ENCODE results near the gene NUP188.
A peak's percentile ranks its signal among the peaks of the same experiment; 100 is the strongest.
"Not testable (repeated sequence)": the region's sequence is repeated elsewhere in the genome, so short reads cannot be mapped to it uniquely, and the experiment has no call there.

The NUP188 gene

DNA sequence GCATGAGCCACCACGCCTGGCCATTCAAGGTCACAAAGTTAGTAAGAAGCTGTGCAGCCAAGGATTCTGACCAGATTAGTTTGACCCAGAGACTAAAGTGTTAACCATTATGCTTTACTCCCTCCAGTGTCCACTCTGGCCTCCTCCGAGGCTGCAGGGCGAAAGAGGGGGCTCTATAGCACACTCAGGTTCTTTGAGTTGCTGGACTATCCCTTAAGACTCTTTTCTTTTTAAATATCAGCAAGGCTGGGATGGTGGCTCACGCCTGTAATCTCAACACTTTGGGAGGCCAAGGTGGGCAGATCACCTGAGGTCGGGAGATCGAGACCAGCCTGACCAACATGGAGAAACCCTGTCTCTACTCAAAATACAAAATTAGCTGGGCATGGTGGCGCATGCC lies 2.5 kb upstream of the NUP188 start:
- H3K4me1 ChIP-seq (ENCODE audit: insufficient read depth, low read length); H3K4me3 ChIP-seq (ENCODE audit: low read length); H3K27me3 ChIP-seq (ENCODE audit: insufficient read depth, low read length); H3K9me3 ChIP-seq (ENCODE audit: low read length); H2AFZ ChIP-seq (ENCODE audit: low read depth, low read length): not testable (repeated sequence)
- H3K36me3 ChIP-seq (ENCODE audit: insufficient read depth, low read length) = peaks cover 11% of the 10 kb centered on the region

DNA sequence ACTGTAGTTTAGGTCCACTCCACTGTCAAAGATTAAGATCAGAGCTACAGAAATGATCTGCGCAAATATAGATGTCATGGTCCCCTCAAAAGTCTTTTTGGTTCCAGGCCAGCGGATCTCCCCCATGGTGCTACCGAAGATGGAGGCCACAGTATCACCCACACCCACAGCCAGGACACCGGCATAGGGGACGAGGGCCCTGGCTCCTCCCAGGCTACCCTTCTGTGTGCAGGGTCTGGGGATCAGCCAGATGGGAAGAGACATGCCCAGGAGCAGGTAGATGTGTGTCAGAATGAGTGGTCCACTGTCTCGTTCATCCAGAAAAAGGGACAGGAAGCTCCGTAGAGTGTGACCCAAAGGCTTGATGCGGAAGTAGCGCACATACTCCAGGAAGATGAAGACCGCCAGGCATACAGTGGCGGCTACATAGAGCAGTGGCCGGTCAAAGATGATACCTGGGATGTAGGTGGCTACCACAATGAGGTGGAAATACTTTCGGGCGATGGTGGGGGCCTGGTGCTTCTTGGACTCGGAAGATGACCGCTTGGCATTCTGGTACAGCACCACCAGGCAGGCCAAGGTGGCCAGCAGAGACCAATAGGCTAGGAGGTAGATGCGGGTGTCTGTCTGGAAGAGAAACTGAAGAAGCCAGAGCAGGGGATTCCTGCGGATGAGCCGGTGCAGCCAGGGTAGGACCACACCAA lies 1.5 kb upstream of the NUP188 start:
- Histone ChIP-seq H3K36me3 (ENCODE audit: insufficient read depth, low read length) (peaks cover 19% of the 10 kb centered on the region), H3K4me3 (ENCODE audit: low read length) (peak overlapping the region; percentile 89), H3K27me3 (ENCODE audit: insufficient read depth, low read length) (no peaks in the 10 kb centered on the region), H2AFZ (ENCODE audit: low read depth, low read length) (no peak overlapping the region), H3K9me3 (ENCODE audit: low read length) (no peaks in the 10 kb centered on the region), H3K4me1 (ENCODE audit: insufficient read depth, low read length) (peaks cover 9% of the 10 kb centered on the region)

DNA sequence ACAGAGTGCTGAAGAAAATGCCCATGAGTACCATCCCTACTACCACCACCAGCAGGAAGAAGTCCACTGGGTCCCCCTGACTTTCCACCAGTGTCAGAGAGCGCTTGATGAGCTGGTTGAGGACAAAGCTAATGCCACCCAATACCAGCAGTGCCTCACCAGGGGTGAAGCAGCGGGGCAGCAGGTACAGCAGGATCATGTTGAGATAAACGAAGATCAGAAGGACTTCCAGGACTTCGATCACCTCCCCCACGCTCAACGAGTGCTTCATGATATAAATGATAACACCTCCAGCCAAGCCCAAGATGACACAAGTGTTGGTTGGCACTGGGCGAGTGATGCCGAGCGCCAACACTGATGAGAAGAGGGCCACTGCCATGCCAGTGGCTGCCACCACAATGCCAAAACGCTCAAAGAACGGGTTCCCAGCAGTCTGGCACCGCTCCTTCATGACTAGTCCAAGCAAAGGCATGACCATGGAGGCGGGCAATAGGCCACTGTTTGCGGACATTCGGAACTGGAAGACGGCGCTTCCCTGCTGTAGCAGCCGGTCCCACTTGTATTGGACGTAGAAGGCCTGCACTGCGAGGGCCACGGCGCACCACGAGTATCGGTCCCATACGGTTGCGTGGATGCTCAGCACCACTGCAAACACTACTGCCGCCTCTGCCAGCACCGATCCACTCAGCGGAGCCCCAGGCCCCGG lies 775 bp upstream of the NUP188 start:
- H3K4me3 ChIP-seq (ENCODE audit: low read length) = peak overlapping the region; percentile 89
- H3K27me3 ChIP-seq (ENCODE audit: insufficient read depth, low read length) = no peaks in the 10 kb centered on the region
- H3K9me3 ChIP-seq (ENCODE audit: low read length) = no peaks in the 10 kb centered on the region
- no peak overlapping the region for H2AFZ ChIP-seq (ENCODE audit: low read depth, low read length)
- peaks cover 23% of the 10 kb centered on the region for H3K36me3 ChIP-seq (ENCODE audit: insufficient read depth, low read length)
- H3K4me1 ChIP-seq (ENCODE audit: insufficient read depth, low read length) = peaks cover 9% of the 10 kb centered on the region

DNA sequence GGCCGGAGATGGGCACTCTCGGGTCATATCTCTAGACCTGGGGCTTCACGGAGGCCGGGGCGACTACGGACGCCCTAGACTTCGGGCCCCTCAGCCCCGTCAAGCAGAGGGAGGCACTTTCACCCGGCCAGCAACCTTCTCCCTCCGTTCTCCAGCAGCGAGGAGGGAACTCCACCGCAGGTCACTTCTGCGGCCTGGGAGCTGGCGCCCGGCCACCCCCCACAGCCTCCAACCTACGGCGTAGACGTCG lies 297 bp upstream of the NUP188 start:
- Histone ChIP-seq H3K9me3 (ENCODE audit: low read length) (no peaks in the 10 kb centered on the region), H3K4me1 (ENCODE audit: insufficient read depth, low read length) (peaks cover 9% of the 10 kb centered on the region), H3K27me3 (ENCODE audit: insufficient read depth, low read length) (no peaks in the 10 kb centered on the region), H2AFZ (ENCODE audit: low read depth, low read length) (peak overlapping the region; percentile 91), H3K4me3 (ENCODE audit: low read length) (peak overlapping the region; percentile 89), H3K36me3 (ENCODE audit: insufficient read depth, low read length) (peaks cover 27% of the 10 kb centered on the region)

DNA sequence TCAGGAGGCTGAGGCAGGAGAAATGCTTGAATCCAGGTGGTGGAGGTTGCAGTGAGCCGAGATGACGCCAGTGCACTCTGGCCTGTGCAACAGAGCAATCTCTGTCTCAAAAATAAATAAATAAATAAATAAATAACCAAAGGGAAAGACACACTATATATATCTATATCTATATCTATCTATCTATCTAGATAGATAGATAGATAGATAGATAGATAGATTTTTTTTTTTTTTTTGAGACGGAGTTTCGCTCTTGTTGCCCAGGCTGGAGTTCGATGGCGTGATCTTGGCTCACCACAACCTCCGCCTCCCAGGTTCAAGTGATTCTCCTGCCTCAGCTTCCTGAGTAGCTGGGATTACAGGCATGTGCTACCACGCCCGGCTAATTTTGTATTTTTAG lies 13.9 kb downstream of the NUP188 start:
- not testable (repeated sequence) for H3K4me3 ChIP-seq (ENCODE audit: low read length); H3K27me3 ChIP-seq (ENCODE audit: insufficient read depth, low read length); H3K4me1 ChIP-seq (ENCODE audit: insufficient read depth, low read length); H3K9me3 ChIP-seq (ENCODE audit: low read length); H2AFZ ChIP-seq (ENCODE audit: low read depth, low read length)
- H3K36me3 ChIP-seq (ENCODE audit: insufficient read depth, low read length) = peaks cover 65% of the 10 kb centered on the region

DNA sequence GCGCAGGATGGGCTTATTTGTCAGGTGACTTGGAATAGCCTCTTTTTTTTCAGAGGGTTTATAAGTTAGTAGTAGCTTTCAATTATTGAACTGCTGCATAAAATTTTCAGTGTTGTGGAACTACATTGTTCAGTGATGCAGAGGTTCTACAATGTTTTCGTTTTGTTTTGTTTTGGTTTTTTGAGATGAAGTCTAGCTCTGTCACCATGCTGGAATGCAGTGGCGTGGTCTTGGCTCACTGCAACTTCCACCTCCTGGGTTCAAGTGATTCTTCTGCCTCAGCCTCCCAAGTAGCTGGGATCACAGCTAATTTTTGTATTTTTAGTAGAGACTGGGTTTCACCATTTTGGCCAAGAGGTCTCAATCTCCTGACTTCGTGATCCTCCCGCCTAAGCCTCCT lies 22.0 kb downstream of the NUP188 start:
- H3K27me3 ChIP-seq (ENCODE audit: insufficient read depth, low read length) = no peaks in the 10 kb centered on the region
- H2AFZ ChIP-seq (ENCODE audit: low read depth, low read length) = no peak overlapping the region
- H3K36me3 ChIP-seq (ENCODE audit: insufficient read depth, low read length) = peaks cover 54% of the 10 kb centered on the region
- no peaks in the 10 kb centered on the region for H3K9me3 ChIP-seq (ENCODE audit: low read length)
- H3K4me3 ChIP-seq (ENCODE audit: low read length) = no peak overlapping the region
- no peaks in the 10 kb centered on the region for H3K4me1 ChIP-seq (ENCODE audit: insufficient read depth, low read length)

DNA sequence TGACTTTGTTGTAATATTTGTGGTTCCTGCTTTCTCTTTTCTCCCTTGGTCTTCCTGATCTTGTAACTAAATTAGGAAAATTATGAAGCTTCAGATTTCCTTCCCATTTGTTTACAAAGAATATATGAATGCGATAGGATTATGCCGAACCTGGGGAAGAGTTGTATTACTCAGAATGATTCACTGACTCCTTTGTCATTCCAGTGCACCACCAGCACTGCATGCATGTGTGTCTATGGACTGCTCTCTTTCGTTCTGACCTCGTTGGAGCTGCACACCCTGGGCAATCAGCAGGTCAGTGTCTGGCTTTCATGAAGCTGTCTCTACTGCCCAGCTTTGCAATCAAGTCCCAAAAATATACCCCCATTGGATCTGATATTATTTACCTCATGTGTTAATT lies 25.5 kb downstream of the NUP188 start:
- Histone ChIP-seq H3K4me3 (ENCODE audit: low read length) (no peak overlapping the region), H3K36me3 (ENCODE audit: insufficient read depth, low read length) (peaks cover 75% of the 10 kb centered on the region), H3K27me3 (ENCODE audit: insufficient read depth, low read length) (no peaks in the 10 kb centered on the region), H3K9me3 (ENCODE audit: low read length) (no peaks in the 10 kb centered on the region), H2AFZ (ENCODE audit: low read depth, low read length) (no peak overlapping the region), H3K4me1 (ENCODE audit: insufficient read depth, low read length) (no peaks in the 10 kb centered on the region)

DNA sequence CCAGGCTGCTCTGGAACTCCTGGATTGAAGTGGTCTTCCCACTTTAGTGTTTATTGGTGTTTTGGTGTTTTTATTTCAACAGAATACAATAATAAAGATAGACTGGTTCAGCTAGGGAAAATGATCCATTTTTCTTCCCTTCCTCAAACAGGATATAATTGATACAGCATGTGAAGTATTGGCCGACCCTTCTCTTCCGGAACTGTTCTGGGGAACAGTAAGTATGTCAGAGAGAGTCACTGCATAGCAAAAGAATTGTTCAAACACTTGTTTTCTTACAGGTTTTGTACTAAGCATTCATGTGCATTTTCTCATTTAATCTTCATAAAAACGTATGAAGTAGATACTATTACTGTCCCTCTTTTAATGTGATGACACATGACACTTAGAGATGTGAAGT lies 31.6 kb downstream of the NUP188 start:
- Histone ChIP-seq H3K27me3 (ENCODE audit: insufficient read depth, low read length) (no peaks in the 10 kb centered on the region), H3K36me3 (ENCODE audit: insufficient read depth, low read length) (peaks cover 80% of the 10 kb centered on the region), H3K9me3 (ENCODE audit: low read length) (no peaks in the 10 kb centered on the region), H2AFZ (ENCODE audit: low read depth, low read length) (no peak overlapping the region), H3K4me1 (ENCODE audit: insufficient read depth, low read length) (no peaks in the 10 kb centered on the region), H3K4me3 (ENCODE audit: low read length) (no peak overlapping the region)

DNA sequence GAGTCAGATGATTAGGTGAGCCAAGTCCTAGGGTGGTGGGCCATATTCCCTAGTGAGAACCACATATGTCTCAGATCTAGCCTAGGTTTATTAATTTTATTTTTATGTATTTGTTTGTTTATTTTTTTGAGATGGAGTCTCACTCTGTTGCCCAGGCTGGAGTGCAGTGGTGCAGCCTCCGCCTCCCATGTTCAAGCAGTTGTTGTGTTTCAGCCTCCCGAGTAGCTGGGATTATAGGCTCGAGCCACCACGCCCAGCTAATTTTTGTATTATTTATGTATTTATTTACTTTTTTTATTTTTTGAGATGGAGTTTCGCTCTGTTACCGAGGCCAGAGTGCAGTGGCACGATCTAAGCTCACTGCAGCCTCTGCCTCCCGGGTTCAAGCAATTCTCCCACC lies 36.0 kb downstream of the NUP188 start:
- no peaks in the 10 kb centered on the region for H3K4me1 ChIP-seq (ENCODE audit: insufficient read depth, low read length)
- H2AFZ ChIP-seq (ENCODE audit: low read depth, low read length) = no peak overlapping the region
- no peaks in the 10 kb centered on the region for H3K9me3 ChIP-seq (ENCODE audit: low read length)
- H3K27me3 ChIP-seq (ENCODE audit: insufficient read depth, low read length) = no peaks in the 10 kb centered on the region
- no peak overlapping the region for H3K4me3 ChIP-seq (ENCODE audit: low read length)
- peaks cover 87% of the 10 kb centered on the region for H3K36me3 ChIP-seq (ENCODE audit: insufficient read depth, low read length)

DNA sequence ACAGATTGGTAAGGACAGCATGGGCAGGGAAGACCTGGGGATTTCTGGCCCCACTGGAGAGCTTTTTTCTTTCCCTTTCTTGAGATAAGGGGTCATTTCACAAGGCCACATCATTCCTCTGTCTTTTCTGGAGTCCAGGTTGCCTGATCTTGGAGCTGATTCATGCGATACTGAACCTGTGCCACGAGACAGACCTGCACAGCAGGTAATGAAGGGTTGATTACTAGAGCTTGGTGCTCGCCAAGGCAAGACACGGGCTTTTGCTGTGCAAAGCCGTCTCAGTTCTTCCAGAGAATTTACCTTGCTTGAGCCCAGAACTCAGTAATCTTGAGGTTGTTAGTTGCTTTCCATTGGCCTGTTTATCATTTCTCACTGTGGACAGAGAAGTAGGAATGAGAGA lies 39.2 kb downstream of the NUP188 start:
- H3K36me3 ChIP-seq (ENCODE audit: insufficient read depth, low read length) = peaks cover 73% of the 10 kb centered on the region
- no peaks in the 10 kb centered on the region for H3K9me3 ChIP-seq (ENCODE audit: low read length)
- H3K4me3 ChIP-seq (ENCODE audit: low read length) = no peak overlapping the region
- H3K27me3 ChIP-seq (ENCODE audit: insufficient read depth, low read length) = no peaks in the 10 kb centered on the region
- no peaks in the 10 kb centered on the region for H3K4me1 ChIP-seq (ENCODE audit: insufficient read depth, low read length)
- H2AFZ ChIP-seq (ENCODE audit: low read depth, low read length) = no peak overlapping the region

DNA sequence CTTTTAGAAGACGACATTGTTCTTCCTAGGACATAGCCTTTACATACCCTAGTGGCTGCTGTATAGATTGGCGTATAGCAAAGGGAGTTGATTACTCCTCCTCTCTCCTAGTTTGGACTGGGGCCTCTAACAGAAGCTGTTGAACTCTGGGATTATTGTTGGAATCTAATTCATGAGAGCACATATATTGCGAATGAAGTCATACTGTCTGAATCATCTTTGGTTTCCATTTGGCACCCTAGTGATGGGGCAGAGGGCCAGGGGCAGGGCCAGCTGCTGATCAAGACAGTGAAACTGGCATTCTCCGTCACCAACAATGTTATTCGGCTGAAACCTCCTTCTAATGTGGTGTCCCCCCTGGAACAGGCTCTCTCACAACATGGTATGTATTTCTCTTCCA lies 40.3 kb downstream of the NUP188 start:
- H3K9me3 ChIP-seq (ENCODE audit: low read length) = no peaks in the 10 kb centered on the region
- H3K4me1 ChIP-seq (ENCODE audit: insufficient read depth, low read length) = no peaks in the 10 kb centered on the region
- H3K27me3 ChIP-seq (ENCODE audit: insufficient read depth, low read length) = no peaks in the 10 kb centered on the region
- no peak overlapping the region for H2AFZ ChIP-seq (ENCODE audit: low read depth, low read length)
- peaks cover 74% of the 10 kb centered on the region for H3K36me3 ChIP-seq (ENCODE audit: insufficient read depth, low read length)
- no peak overlapping the region for H3K4me3 ChIP-seq (ENCODE audit: low read length)

DNA sequence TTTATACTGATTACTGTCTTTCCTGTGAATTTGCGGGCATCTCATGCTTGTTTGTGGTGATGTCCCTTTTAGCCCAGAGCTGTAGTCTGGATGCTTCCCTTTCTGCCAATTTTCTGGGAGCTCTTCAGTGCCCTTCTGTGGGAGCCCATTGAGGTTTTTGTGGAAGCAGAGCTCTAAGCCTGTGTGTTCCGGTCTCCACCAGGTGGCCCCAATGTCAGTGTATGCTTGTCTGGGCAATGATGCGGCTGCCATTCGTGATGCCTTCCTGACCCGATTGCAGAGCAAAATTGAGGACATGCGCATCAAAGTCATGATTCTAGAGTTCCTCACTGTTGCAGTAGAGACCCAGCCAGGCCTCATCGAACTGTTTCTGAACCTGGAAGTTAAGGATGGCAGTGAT lies 45.5 kb downstream of the NUP188 start:
- Histone ChIP-seq H3K9me3 (ENCODE audit: low read length) (no peaks in the 10 kb centered on the region), H3K27me3 (ENCODE audit: insufficient read depth, low read length) (no peaks in the 10 kb centered on the region), H3K4me3 (ENCODE audit: low read length) (no peak overlapping the region), H2AFZ (ENCODE audit: low read depth, low read length) (no peak overlapping the region), H3K4me1 (ENCODE audit: insufficient read depth, low read length) (no peaks in the 10 kb centered on the region), H3K36me3 (ENCODE audit: insufficient read depth, low read length) (peaks cover 76% of the 10 kb centered on the region)

DNA sequence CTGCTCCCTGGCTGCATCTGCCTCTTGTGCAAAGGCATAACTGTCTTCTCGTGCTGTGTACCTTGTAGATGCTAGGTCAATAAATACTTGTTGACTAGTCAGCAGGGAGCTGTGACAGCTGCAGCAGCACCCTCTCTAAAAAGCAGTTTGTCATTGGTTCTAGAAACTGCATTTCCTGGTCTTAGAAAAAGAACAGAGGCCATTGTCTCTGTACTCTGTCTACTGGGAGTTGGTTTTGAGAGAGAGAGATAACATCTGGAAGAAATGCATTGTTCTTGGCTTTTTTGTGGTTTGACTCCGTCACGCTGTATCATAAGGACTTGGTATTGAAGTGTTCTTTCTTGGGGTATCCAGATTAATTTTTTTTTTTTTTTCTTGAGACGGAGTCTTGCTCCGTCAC lies 48.3 kb downstream of the NUP188 start:
- peaks cover 81% of the 10 kb centered on the region for H3K36me3 ChIP-seq (ENCODE audit: insufficient read depth, low read length)
- H2AFZ ChIP-seq (ENCODE audit: low read depth, low read length) = no peak overlapping the region
- H3K4me1 ChIP-seq (ENCODE audit: insufficient read depth, low read length) = no peaks in the 10 kb centered on the region
- no peaks in the 10 kb centered on the region for H3K27me3 ChIP-seq (ENCODE audit: insufficient read depth, low read length)
- no peaks in the 10 kb centered on the region for H3K9me3 ChIP-seq (ENCODE audit: low read length)
- H3K4me3 ChIP-seq (ENCODE audit: low read length) = no peak overlapping the region

DNA sequence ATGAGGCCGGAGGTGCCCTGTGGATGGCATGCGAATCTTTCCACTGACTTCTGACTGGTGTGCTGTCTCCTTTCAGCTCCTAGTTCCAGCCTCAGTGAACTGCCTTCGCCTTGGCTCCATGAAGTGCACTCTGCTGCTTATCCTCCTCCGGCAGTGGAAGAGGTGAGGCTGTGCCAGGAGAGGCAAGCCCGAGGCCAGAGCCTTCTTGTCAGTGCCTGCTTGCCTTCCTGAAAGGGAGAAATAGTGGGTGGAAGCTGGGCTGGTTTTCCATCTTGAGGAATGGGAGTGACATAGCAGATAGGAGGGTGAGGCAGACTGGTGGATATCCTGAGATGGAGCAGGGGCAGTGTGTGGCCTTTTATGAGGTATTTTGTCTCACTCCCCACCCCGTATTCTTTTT lies 51.0 kb downstream of the NUP188 start:
- no peaks in the 10 kb centered on the region for H3K27me3 ChIP-seq (ENCODE audit: insufficient read depth, low read length)
- no peak overlapping the region for H3K4me3 ChIP-seq (ENCODE audit: low read length)
- peaks cover 90% of the 10 kb centered on the region for H3K36me3 ChIP-seq (ENCODE audit: insufficient read depth, low read length)
- H2AFZ ChIP-seq (ENCODE audit: low read depth, low read length) = no peak overlapping the region
- H3K9me3 ChIP-seq (ENCODE audit: low read length) = no peaks in the 10 kb centered on the region
- H3K4me1 ChIP-seq (ENCODE audit: insufficient read depth, low read length) = no peaks in the 10 kb centered on the region
